ENCODE measurements around the gene CAPZB.

The CAPZB gene

DNA sequence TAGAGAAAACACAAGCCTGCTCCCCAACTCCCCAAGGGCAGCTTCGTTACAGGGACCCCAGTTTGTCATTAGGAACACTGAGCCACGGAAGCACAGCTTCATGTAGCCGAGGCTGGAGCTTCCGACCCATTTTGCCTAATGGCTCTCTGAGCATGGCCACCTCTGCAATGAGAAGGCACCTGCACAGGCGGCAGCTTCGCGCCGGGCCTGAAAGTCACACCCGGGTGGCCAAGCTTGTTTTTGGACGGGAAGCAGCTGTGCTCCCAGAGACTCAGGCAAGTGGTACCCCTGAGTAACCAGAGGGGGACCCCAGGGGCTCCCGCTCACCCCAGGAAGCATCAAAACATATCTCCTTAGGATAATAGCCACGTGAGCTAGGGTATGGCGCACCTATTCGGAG, 92.3 kb downstream of the CAPZB start:
- TF ChIP-seq, protein P1, sequence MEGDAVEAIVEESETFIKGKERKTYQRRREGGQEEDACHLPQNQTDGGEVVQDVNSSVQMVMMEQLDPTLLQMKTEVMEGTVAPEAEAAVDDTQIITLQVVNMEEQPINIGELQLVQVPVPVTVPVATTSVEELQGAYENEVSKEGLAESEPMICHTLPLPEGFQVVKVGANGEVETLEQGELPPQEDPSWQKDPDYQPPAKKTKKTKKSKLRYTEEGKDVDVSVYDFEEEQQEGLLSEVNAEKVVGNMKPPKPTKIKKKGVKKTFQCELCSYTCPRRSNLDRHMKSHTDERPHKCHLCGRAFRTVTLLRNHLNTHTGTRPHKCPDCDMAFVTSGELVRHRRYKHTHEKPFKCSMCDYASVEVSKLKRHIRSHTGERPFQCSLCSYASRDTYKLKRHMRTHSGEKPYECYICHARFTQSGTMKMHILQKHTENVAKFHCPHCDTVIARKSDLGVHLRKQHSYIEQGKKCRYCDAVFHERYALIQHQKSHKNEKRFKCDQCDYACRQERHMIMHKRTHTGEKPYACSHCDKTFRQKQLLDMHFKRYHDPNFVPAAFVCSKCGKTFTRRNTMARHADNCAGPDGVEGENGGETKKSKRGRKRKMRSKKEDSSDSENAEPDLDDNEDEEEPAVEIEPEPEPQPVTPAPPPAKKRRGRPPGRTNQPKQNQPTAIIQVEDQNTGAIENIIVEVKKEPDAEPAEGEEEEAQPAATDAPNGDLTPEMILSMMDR (IDR thresholded peaks at IDR 0.05) = no peak

DNA sequence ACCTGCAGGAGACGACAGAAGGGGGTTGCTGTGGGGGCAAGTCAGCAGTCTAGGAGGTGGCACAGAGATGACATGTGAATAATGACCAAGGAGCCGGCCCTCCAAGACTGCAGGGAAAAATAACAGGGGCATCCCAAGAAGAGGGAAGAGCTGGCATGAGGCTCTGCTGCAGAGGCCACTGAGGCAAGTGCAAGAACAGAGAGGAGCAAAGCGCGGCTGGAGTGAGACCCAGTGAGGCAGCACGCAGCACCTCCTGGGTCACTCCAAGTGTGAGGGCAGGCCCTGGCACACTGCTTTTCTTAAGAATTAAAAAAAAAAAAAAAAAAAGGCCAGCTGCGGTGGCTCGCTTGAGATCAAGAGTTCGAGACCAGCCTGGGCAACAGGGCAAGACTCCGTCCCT, 93.1 kb downstream of the CAPZB start:
- TF ChIP-seq, protein P1 (IDR thresholded peaks at IDR 0.05) = no peak

DNA sequence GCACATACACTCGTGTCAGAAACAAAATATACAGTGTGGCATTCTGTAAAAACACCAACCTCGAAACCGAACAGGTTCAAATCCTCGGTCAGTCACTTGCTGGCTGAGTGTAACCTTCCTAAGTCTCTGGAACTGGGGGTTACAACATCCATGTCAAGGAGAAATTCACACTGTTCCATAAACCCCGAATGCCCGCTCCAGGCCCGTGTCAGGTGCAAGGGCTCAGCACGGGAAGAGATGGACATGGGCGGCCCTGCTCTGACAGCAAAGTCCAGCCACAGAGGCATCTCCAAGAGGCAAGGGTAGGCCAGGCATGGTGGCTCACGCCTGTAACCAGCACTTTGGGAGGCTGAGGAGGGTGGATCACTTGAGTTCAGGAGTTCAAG, 93.8 kb downstream of the CAPZB start:
- TF ChIP-seq, protein P1 (IDR thresholded peaks at IDR 0.05) = peak; percentile 7; the same call in 1 of the 2 replicates

DNA sequence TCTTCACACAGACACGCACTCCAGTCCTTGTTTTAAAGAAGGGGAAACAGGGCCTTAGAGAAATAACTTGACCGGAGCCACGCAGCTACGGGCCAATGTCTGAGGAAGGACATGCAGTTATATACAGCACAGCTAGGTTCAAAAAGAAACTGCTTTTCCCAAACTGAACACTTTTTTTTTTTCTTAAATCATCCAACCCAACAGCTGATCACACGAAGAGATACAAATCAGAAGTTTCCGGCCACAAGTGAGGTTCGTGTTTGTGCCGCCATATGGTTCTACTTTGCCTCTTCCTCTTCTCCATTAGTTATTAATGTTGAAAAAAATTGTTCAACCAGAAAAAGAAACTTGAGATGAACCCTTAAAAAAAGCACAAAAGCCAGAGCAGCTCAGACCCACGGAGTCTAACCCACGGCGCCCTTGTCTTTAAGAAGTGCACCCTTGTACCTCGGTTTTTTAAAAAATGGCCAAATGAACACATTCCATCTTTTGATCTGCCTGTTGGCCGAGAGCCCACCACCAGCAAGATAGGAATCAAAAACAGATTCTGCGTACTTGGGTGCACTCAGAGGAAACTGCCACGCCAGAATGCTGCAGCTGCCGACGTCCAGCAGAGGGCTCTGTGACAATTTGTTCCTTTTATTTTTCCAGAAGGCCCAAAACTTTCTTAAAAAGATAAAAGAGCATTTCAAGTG, 94.3 kb downstream of the CAPZB start:
- TF ChIP-seq, protein P1 (IDR thresholded peaks at IDR 0.05) = peak; percentile 73

DNA sequence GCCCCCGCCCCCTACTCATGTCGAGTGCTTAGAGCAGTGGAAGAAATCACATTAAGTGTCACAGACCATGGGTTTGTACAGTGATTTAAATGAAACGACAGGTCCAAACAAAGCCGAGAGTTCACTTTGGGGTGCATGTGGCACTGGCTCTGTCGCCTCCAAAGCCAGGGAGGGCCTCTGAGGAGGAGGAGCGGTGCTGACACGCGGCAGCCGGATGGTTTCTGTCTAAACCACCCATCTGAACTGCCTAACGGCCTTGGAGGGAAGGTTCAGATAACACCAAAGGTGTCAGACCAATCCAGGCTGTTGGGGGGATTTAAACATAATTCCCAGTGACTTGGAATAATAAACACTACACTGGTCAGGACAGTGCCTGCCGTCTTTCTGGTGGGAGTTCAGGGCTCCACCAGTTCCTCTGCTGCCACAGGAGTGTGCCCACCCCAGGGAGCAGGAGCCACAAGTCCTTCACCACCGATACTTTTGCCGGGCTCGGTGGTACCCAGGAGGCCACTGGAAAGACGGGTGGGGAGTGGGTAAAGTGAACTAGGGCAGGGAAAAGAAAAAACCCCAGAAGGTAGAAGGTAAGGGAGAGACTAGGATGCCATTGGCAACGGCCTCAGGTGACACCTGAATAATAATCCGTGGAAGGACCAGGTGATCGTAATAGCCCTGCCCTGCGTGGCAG, 95.0 kb downstream of the CAPZB start:
- TF ChIP-seq, protein P1 (IDR thresholded peaks at IDR 0.05) = no peak

DNA sequence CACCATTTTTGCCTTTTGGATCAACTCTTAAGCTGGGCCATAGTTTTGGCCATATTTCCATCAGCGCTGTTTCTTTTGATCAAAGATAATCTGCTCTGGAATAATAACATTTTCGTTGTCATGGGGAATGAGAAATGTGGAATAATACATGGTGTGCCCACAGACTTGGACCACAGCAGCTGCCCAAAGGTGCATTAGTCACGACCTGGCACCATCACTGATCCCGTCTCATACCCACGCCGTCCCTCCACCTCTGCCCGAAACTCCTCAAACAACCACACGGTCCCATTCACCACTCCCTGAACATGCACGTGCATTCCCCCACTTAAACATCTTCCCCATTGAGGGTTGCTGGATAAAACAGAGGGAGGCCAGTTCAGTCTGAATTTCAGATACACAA, 96.4 kb downstream of the CAPZB start:
- TF ChIP-seq, protein P1 (IDR thresholded peaks at IDR 0.05) = no peak

DNA sequence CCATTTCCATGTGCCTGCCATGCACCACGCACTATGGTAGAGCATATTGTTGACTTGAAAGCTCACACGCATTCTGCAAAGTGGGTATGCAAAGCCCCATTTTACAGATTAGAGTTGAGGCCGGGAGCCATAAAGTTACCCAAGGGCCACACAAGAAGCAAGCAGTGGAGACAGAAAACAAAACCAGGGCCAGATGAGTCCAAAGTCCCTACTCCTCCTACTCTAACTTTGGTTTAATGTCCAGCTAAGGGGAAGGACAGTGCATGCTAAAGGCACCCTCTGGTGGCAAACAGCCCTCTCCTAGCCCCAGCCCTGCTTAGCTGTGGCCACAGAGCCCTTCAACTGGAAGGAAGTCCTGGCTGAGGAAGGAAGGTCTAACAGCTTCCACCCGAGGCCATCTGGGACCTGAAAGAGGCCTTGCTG, 98.3 kb downstream of the CAPZB start:
- TF ChIP-seq, protein P1 (IDR thresholded peaks at IDR 0.05) = no peak
